Sigmoid colon (tissue), 4 donors: ENCODE data around the gene CARMIL1.

Experiments
- EP300 ChIP-seq, 4 donors: sonication (generic); formaldehyde crosslinking; IDR thresholded peaks; one replicate each; pipeline ENCODE4 v1.6.1; 2017; ENCODE audit warnings: antibody characterized with exemption in 4 of 4
- POLR2AphosphoS5 ChIP-seq, 4 donors: sonication (generic); formaldehyde crosslinking; IDR thresholded peaks; one replicate each; pipeline ENCODE4 v1.6.1; 2017; ENCODE audit warnings: antibody characterized with exemption in 4 of 4
- TF ChIP-seq, protein P1 (sequence below), 4 experiments: fragments of 450-650 bp in 3 of 4; fragments of 200-600 bp in 1 of 4; IDR thresholded peaks; one replicate each; pipeline ENCODE4 v1.5.1; 2016 to 2019; ENCODE audit warnings: antibody characterized with exemption in 4 of 4, mild to moderate bottlenecking in 3 of 4, moderate library complexity in 2 of 4

DNA sequence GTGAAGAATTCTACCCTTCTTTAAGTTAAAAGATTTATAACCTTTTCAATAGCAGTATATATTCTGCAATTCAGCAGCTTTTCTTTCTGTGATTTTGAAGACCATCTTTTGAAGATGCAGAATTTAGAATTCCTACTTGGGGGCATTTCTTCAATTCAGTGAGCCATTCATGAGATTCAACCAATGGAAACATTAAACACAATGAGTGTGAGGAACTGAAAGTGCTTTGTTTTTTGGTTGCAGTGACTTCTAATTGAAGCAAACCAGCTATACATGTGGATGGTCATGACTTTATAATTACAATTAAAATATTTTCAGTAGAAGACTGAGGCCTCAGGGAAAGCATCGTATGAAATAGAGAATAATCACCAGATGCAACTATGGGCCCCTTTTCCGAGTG lies 108.3 kb downstream of the CARMIL1 start:
- TF ChIP-seq, protein P1, sequence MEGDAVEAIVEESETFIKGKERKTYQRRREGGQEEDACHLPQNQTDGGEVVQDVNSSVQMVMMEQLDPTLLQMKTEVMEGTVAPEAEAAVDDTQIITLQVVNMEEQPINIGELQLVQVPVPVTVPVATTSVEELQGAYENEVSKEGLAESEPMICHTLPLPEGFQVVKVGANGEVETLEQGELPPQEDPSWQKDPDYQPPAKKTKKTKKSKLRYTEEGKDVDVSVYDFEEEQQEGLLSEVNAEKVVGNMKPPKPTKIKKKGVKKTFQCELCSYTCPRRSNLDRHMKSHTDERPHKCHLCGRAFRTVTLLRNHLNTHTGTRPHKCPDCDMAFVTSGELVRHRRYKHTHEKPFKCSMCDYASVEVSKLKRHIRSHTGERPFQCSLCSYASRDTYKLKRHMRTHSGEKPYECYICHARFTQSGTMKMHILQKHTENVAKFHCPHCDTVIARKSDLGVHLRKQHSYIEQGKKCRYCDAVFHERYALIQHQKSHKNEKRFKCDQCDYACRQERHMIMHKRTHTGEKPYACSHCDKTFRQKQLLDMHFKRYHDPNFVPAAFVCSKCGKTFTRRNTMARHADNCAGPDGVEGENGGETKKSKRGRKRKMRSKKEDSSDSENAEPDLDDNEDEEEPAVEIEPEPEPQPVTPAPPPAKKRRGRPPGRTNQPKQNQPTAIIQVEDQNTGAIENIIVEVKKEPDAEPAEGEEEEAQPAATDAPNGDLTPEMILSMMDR (IDR thresholded peaks at IDR 0.05): no peak
- TF ChIP-seq EP300 (IDR thresholded peaks at IDR 0.05) (no peak), POLR2AphosphoS5 (IDR thresholded peaks at IDR 0.05) (no peak)
